Sigmoid colon (tissue), 3 donors: ENCODE data around the gene CHL1.

Experiments used
- POLR2A ChIP-seq, 2 donors: fragments of 450-650 bp; IDR thresholded peaks; one replicate each; pipeline ENCODE4 v1.6.1; 2016; ENCODE audit warnings: antibody characterized with exemption in 2 of 2, mild to moderate bottlenecking in 2 of 2, moderate library complexity in 2 of 2
- TF ChIP-seq, protein P1 (sequence below), 4 experiments: fragments of 450-650 bp in 3 of 4; fragments of 200-600 bp in 1 of 4; IDR thresholded peaks; one replicate each; pipeline ENCODE4 v1.5.1; 2016 to 2019; ENCODE audit warnings: antibody characterized with exemption in 4 of 4, mild to moderate bottlenecking in 3 of 4, moderate library complexity in 2 of 4

DNA sequence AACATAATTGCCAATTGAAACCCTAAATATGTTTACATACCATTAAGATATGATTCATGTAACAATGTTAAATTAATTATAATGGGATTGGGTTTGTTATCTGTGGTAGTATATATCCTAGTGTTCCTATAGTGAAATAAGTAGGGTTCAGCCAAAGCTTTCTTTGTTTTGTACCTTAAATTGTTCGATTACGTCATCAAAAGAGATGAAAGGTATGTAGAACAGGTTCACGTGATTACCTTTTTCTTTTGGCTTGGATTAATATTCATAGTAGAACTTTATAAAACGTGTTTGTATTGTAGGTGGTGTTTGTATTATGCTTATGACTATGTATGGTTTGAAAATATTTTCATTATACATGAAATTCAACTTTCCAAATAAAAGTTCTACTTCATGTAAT is 212.4 kb downstream of the CHL1 start:
- TF ChIP-seq, protein P1, sequence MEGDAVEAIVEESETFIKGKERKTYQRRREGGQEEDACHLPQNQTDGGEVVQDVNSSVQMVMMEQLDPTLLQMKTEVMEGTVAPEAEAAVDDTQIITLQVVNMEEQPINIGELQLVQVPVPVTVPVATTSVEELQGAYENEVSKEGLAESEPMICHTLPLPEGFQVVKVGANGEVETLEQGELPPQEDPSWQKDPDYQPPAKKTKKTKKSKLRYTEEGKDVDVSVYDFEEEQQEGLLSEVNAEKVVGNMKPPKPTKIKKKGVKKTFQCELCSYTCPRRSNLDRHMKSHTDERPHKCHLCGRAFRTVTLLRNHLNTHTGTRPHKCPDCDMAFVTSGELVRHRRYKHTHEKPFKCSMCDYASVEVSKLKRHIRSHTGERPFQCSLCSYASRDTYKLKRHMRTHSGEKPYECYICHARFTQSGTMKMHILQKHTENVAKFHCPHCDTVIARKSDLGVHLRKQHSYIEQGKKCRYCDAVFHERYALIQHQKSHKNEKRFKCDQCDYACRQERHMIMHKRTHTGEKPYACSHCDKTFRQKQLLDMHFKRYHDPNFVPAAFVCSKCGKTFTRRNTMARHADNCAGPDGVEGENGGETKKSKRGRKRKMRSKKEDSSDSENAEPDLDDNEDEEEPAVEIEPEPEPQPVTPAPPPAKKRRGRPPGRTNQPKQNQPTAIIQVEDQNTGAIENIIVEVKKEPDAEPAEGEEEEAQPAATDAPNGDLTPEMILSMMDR (IDR thresholded peaks at IDR 0.05): no peak
- TF ChIP-seq POLR2A (IDR thresholded peaks at IDR 0.05): no peak
